Body of pancreas (tissue), 4 donors: ENCODE measurements around the gene CYP8B1.

Experiments used
- POLR2A ChIP-seq, 3 donors: fragments of 450-650 bp; IDR thresholded peaks; one replicate each; pipeline ENCODE4 v1.6.1; 2016; ENCODE audit warnings: antibody characterized with exemption in 3 of 3, mild to moderate bottlenecking in 2 of 3
- TF ChIP-seq, protein P1 (sequence below), 7 experiments: fragments of 450-650 bp in 4 of 7; fragments of 200-600 bp in 3 of 7; sonication (generic) in 3 of 7; IDR thresholded peaks; one replicate each; pipeline ENCODE4 v1.5.1; 2016 to 2019; ENCODE audit warnings: antibody characterized with exemption in 7 of 7

DNA sequence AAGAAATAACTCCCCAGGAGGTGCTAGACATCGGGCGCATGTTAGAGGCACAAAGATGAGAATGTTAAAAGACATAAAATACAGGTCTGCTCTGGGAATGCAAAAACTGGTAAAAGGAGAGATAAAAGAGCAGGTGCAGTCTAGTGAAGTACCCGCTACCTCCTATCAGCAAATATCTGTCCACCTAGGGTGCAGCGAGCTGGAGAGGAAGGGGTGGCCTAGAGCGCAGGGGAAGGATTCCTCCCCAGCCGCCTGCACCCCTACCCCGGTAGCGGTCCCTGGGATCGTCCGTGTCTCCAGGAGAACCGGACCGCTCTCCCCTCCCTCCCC, 30.0 kb upstream of the CYP8B1 start:
- TF ChIP-seq, protein P1, sequence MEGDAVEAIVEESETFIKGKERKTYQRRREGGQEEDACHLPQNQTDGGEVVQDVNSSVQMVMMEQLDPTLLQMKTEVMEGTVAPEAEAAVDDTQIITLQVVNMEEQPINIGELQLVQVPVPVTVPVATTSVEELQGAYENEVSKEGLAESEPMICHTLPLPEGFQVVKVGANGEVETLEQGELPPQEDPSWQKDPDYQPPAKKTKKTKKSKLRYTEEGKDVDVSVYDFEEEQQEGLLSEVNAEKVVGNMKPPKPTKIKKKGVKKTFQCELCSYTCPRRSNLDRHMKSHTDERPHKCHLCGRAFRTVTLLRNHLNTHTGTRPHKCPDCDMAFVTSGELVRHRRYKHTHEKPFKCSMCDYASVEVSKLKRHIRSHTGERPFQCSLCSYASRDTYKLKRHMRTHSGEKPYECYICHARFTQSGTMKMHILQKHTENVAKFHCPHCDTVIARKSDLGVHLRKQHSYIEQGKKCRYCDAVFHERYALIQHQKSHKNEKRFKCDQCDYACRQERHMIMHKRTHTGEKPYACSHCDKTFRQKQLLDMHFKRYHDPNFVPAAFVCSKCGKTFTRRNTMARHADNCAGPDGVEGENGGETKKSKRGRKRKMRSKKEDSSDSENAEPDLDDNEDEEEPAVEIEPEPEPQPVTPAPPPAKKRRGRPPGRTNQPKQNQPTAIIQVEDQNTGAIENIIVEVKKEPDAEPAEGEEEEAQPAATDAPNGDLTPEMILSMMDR (IDR thresholded peaks at IDR 0.05): no peak
- no peak for TF ChIP-seq POLR2A (IDR thresholded peaks at IDR 0.05)
